HG02588 (cell line): ENCODE measurements around the gene ASTN1.

Experiments
- ATAC-seq: cut with Tn5 transposase; IDR thresholded peaks from one replicate; pipeline ENCODE4 v1.9.1; 2021; ENCODE audit warnings: mild to moderate bottlenecking, moderate library complexity; ENCODE audit not compliant: unreplicated experiment

Gene ASTN1

GRCh38 chr1:176843352-176844297, 320.9 kb downstream of the ASTN1 start:
- ATAC-seq, result no peak

- ATAC-seq, result no peak
These were observed 323.3 kb downstream of the ASTN1 start for GRCh38 chr1:176841238-176841637.

GRCh38 chr1:176839216-176839615, 325.3 kb downstream of the ASTN1 start:
- no peak for ATAC-seq

GRCh38 chr1:176838276-176838995, 326.1 kb downstream of the ASTN1 start:
- ATAC-seq, result no peak

- ATAC-seq, result no peak
These were observed 326.8 kb downstream of the ASTN1 start for GRCh38 chr1:176837708-176838107.

GRCh38 chr1:176831150-176831549, 333.4 kb downstream of the ASTN1 start:
- ATAC-seq, result no peak

- ATAC-seq, result no peak
These were observed 335.3 kb downstream of the ASTN1 start for GRCh38 chr1:176829261-176829660.

GRCh38 chr1:176826265-176826664, 338.2 kb downstream of the ASTN1 start:
- no peak for ATAC-seq

- no peak for ATAC-seq
These were observed 344.0 kb downstream of the ASTN1 start for GRCh38 chr1:176820391-176821031.

- no peak for ATAC-seq
These were observed 348.3 kb downstream of the ASTN1 start for GRCh38 chr1:176816232-176816631.

- no peak for ATAC-seq
These were observed 348.9 kb downstream of the ASTN1 start for GRCh38 chr1:176815621-176816020.

- no peak for ATAC-seq
These were observed 352.8 kb downstream of the ASTN1 start for GRCh38 chr1:176811511-176812288.

- no peak for ATAC-seq
These were observed 355.2 kb downstream of the ASTN1 start for GRCh38 chr1:176809292-176809691.
